Mammary epithelial cell (primary cell): Measurements from ENCODE around the gene ARHGEF19.

Experiments
- EZH2 ChIP-seq: IDR thresholded peaks from 2 replicates; pipeline ENCODE4 v1.6.1; 2012; ENCODE audit warnings: low read length, inconsistent platforms, borderline replicate concordance
- TF ChIP-seq, protein P1 (sequence below), 2 donors: IDR thresholded peaks in 1 of 2; conservative IDR thresholded peaks in 1 of 2; 2 replicates each; pipeline ENCODE4 v1.5.1; 2011 to 2012; ENCODE audit warnings: inconsistent platforms in 2 of 2, low read length in 2 of 2, mild to moderate bottlenecking in 2 of 2, control low read depth in 1 of 2, low read depth in 1 of 2; ENCODE audit not compliant: insufficient read depth in 1 of 2; ENCODE audit errors: extremely low read depth in 1 of 2

- TF ChIP-seq EZH2 = no peak
- TF ChIP-seq, protein P1, sequence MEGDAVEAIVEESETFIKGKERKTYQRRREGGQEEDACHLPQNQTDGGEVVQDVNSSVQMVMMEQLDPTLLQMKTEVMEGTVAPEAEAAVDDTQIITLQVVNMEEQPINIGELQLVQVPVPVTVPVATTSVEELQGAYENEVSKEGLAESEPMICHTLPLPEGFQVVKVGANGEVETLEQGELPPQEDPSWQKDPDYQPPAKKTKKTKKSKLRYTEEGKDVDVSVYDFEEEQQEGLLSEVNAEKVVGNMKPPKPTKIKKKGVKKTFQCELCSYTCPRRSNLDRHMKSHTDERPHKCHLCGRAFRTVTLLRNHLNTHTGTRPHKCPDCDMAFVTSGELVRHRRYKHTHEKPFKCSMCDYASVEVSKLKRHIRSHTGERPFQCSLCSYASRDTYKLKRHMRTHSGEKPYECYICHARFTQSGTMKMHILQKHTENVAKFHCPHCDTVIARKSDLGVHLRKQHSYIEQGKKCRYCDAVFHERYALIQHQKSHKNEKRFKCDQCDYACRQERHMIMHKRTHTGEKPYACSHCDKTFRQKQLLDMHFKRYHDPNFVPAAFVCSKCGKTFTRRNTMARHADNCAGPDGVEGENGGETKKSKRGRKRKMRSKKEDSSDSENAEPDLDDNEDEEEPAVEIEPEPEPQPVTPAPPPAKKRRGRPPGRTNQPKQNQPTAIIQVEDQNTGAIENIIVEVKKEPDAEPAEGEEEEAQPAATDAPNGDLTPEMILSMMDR (conservative IDR thresholded peaks at IDR 0.05 in 1 of 2, IDR thresholded peaks at IDR 0.05 in 1 of 2; ENCODE audit: extremely low read depth in 1 of 2, insufficient read depth in 1 of 2, low read depth in 1 of 2, low read length in 2 of 2) = no peak
These were observed 7.6 kb upstream of the ARHGEF19 start for GRCh38 chr1:16219968-16220500.
